Ammon's horn (tissue), 1 donor: ENCODE results near the gene PRDM11.
"Not testable (repeated sequence)": the region's sequence is repeated elsewhere in the genome, so short reads cannot be mapped to it uniquely, and the experiment has no call there.

Experiments used
- DNase-seq: peaks from one replicate; pipeline ENCODE4 v3.0.0-alpha.2; 2016; ENCODE audit warnings: low spot score

PRDM11 gene

GRCh38 chr11:45146072-45147016 lies at the start of gene PRDM11:
TSS of gene PRDM11 (plus strand) at chr11:45146639. CDS start at chr11:45181767, 35,128 bp downstream.
- peak; percentile 47 for DNase-seq

- DNase-seq: peak; percentile 47
Observed at GRCh38 chr11:45097721-45098493, 48.5 kb upstream of the PRDM11 start.

GRCh38 chr11:45098929-45099328 lies 47.5 kb upstream of the PRDM11 start:
- DNase-seq: peak; percentile 0

GRCh38 chr11:45100339-45100738 lies 46.1 kb upstream of the PRDM11 start:
- DNase-seq: peak; percentile 55

GRCh38 chr11:45102361-45102809 lies 44.1 kb upstream of the PRDM11 start:
- DNase-seq: peak; percentile 1

GRCh38 chr11:45102810-45103621 lies 43.4 kb upstream of the PRDM11 start:
- peak; percentile 86 for DNase-seq

- peak; percentile 1 for DNase-seq
Observed at GRCh38 chr11:45104006-45104789, 42.2 kb upstream of the PRDM11 start.

- no peak for DNase-seq
Observed at GRCh38 chr11:45104790-45105084, 41.7 kb upstream of the PRDM11 start.

GRCh38 chr11:45105233-45105983 lies 41.0 kb upstream of the PRDM11 start:
- peak; percentile 87 for DNase-seq

- peak; percentile 1 for DNase-seq
Observed at GRCh38 chr11:45105984-45106375, 40.5 kb upstream of the PRDM11 start.

- DNase-seq: peak; percentile 0
Observed at GRCh38 chr11:45106440-45106839, 40.0 kb upstream of the PRDM11 start.

GRCh38 chr11:45107029-45107428 lies 39.4 kb upstream of the PRDM11 start:
- DNase-seq: peak; percentile 0

- no peak for DNase-seq
Observed at GRCh38 chr11:45108070-45109064, 38.1 kb upstream of the PRDM11 start.

GRCh38 chr11:45109400-45109799 lies 37.0 kb upstream of the PRDM11 start:
- no peak for DNase-seq

GRCh38 chr11:45110562-45110961 lies 35.9 kb upstream of the PRDM11 start:
- DNase-seq: peak; percentile 85

- no peak for DNase-seq
Observed at GRCh38 chr11:45113807-45114206, 32.6 kb upstream of the PRDM11 start.

- not testable (repeated sequence) for DNase-seq
Observed at GRCh38 chr11:45127836-45128235, 18.6 kb upstream of the PRDM11 start.

- DNase-seq: no peak
Observed at GRCh38 chr11:45133878-45134277, 12.6 kb upstream of the PRDM11 start.

GRCh38 chr11:45141171-45141570 lies 5.3 kb upstream of the PRDM11 start:
- no peak for DNase-seq
